Loucy (cell line): ENCODE results near the gene SLC35E1.

Experiments used
- EZH2phosphoT487 ChIP-seq: fragments of 200-600 bp; IDR thresholded peaks from 2 replicates; pipeline ENCODE4 v1.6.1; 2018; ENCODE audit warnings: antibody characterized with exemption, mild to moderate bottlenecking, moderate library complexity, borderline replicate concordance
- TF ChIP-seq, protein P1 (sequence below): fragments of 200-600 bp; sonication (generic); conservative IDR thresholded peaks from 2 replicates; pipeline ENCODE4 v1.5.1; 2014; ENCODE audit warnings: mild to moderate bottlenecking, antibody characterized with exemption, low read length

DNA sequence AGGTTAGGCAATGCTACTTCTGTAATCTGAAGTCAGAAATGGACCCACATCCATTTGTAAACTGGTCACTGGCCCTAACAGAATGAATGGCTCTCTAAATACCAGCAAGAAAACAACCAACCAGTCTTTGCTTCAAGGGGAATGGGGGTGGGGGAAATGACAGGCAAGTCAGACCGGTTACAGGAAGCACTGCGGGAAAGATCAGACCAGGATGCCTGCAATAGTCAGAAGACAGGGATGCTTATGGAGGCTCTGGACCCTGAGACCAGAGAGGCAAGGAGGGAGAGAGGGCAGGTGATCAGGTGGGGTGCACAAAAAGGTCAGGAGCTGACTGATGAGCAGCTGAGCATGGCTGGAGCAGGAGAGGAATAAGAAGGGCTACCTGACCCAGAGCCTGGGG is 42.7 kb upstream of the SLC35E1 start:
- TF ChIP-seq, protein P1, sequence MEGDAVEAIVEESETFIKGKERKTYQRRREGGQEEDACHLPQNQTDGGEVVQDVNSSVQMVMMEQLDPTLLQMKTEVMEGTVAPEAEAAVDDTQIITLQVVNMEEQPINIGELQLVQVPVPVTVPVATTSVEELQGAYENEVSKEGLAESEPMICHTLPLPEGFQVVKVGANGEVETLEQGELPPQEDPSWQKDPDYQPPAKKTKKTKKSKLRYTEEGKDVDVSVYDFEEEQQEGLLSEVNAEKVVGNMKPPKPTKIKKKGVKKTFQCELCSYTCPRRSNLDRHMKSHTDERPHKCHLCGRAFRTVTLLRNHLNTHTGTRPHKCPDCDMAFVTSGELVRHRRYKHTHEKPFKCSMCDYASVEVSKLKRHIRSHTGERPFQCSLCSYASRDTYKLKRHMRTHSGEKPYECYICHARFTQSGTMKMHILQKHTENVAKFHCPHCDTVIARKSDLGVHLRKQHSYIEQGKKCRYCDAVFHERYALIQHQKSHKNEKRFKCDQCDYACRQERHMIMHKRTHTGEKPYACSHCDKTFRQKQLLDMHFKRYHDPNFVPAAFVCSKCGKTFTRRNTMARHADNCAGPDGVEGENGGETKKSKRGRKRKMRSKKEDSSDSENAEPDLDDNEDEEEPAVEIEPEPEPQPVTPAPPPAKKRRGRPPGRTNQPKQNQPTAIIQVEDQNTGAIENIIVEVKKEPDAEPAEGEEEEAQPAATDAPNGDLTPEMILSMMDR, result no peak
- TF ChIP-seq EZH2phosphoT487, result no peak
